ENCODE data around the gene CCDC148. TPM values are rescaled to one million over a fixed set of nuclear protein-coding genes. Genes with fewer than 3 reads are reported as not detected.

The CCDC148 gene
- total and polyA plus RNA-seq, 2 donors (not counting 3 experiments of a cell fraction or from before 2014, with no cell fraction given): 0.04 to 0.69 TPM

DNA sequence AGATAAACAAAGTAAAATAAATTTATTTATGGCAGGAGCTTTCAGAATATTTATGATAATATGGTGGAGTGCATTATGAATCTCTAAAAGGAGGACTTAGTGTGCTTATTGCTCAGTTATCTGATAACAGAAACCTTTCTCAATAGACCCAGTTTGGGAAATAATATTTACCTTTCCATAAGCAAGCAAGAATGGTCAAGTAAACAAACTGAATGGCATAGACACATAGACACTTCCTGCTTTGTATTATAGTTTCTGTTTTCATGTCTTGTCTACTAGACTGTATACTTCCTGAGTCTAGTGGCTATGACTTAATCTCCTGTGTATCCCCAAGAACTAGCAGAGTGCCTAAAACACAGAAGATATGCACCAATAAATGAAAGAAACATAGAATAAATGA is 267.0 kb downstream of the CCDC148 start:
- H3K4me2 ChIP-seq (ENCODE audit: insufficient read depth, low read length): peak overlapping the region; percentile 16
- no peaks in the 10 kb centered on the region for H3K79me2 ChIP-seq (ENCODE audit: control insufficient read depth, insufficient read depth, low read length)
- FAIRE-seq: no peak
- no peak overlapping the region for H2AFZ ChIP-seq (ENCODE audit: low read depth, low read length)
- peak; percentile 11 for TF ChIP-seq FOS (IDR thresholded peaks at IDR 0.05; ENCODE audit: borderline replicate concordance, insufficient read depth, low read length)
- no peak for TF ChIP-seq POLR2AphosphoS5 (IDR thresholded peaks at IDR 0.05; ENCODE audit: insufficient read depth, low read depth, low read length)
- intact Hi-C loops (cut with micrococcal nuclease) (no loop called here), dilution Hi-C loops (cut with MboI; ENCODE audit: extremely low pct_ligation_motif_present, low sequenced_read_pairs) (no loop called here)
- peaks cover 22% of the 10 kb centered on the region for H3K4me1 ChIP-seq (ENCODE audit: control insufficient read depth, extremely low read depth, insufficient read depth, low read length)
- ChIA-PET CTCF (no interaction called here), POLR2A (no interaction called here)
- no peak overlapping the region for H3K4me3 ChIP-seq (replicated peaks in 1 of 3; ENCODE audit: insufficient read depth in 1 of 3, low read depth in 1 of 3, low read length in 3 of 3)
- H3K9ac ChIP-seq (replicated peaks; ENCODE audit: extremely low read depth, insufficient read depth, low read length): no peak overlapping the region
- H3K9me1 ChIP-seq (replicated peaks; ENCODE audit: control insufficient read depth, extremely low read depth, insufficient read depth, low read length): no peaks in the 10 kb centered on the region
- H3K9me3 ChIP-seq (replicated peaks; ENCODE audit: control insufficient read depth, insufficient read depth, low read length): no peaks in the 10 kb centered on the region
- H3K27ac ChIP-seq (ENCODE audit: insufficient read depth, low read depth, low read length): no peak overlapping the region
- no peaks in the 10 kb centered on the region for H3K36me3 ChIP-seq (ENCODE audit: control insufficient read depth in 2 of 2, extremely low read depth in 1 of 2, insufficient read depth in 2 of 2, low read length in 2 of 2)
- no peaks in the 10 kb centered on the region for H4K20me1 ChIP-seq (replicated peaks; ENCODE audit: control insufficient read depth, extremely low read depth, insufficient read depth, low read length)
- H3K27me3 ChIP-seq (ENCODE audit: control insufficient read depth in 2 of 2, insufficient read depth in 2 of 2, low read length in 2 of 2): peaks cover 6 to 7% of the 10 kb centered on the region in 2 experiments
- no peak for DNase-seq (ENCODE audit: low read depth, low spot score)
- BruUV-seq (replicated peaks): no TSS peak

DNA sequence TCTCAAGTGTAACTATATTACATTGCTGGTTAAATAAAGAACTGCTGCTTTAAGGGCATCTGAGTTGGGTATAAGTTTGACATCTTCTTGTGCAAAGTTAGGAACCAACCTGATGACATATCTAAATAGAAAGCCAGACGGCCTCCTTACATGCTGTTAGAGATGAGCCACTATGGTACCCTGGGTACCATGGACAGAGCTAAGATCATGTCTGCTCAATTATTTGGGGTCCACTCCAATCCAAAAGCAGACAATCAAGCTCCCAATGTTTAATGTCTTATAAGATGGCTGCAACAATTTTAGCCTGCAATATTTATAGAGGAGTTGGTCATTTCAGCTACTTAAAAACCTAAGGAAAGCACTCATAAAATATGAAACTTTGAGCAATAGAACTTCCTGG is 268.6 kb downstream of the CCDC148 start:
- dilution Hi-C loops (cut with MboI; ENCODE audit: extremely low pct_ligation_motif_present, low sequenced_read_pairs): no loop called here
- Histone ChIP-seq H3K4me1 (ENCODE audit: control insufficient read depth, extremely low read depth, insufficient read depth, low read length) (peaks cover 22% of the 10 kb centered on the region), H3K4me2 (ENCODE audit: insufficient read depth, low read length) (no peak overlapping the region), H3K4me3 (replicated peaks in 1 of 3; ENCODE audit: insufficient read depth in 1 of 3, low read depth in 1 of 3, low read length in 3 of 3) (no peak overlapping the region), H3K36me3 (ENCODE audit: control insufficient read depth in 2 of 2, extremely low read depth in 1 of 2, insufficient read depth in 2 of 2, low read length in 2 of 2) (no peaks in the 10 kb centered on the region), H3K27ac (ENCODE audit: insufficient read depth, low read depth, low read length) (no peak overlapping the region), H2AFZ (ENCODE audit: low read depth, low read length) (no peak overlapping the region), H3K27me3 (ENCODE audit: control insufficient read depth in 2 of 2, insufficient read depth in 2 of 2, low read length in 2 of 2) (peaks cover 9 to 15% of the 10 kb centered on the region in 2 experiments), H3K79me2 (ENCODE audit: control insufficient read depth, insufficient read depth, low read length) (no peaks in the 10 kb centered on the region), H4K20me1 (replicated peaks; ENCODE audit: control insufficient read depth, extremely low read depth, insufficient read depth, low read length) (no peaks in the 10 kb centered on the region), H3K9ac (replicated peaks; ENCODE audit: extremely low read depth, insufficient read depth, low read length) (no peak overlapping the region), H3K9me1 (replicated peaks; ENCODE audit: control insufficient read depth, extremely low read depth, insufficient read depth, low read length) (no peaks in the 10 kb centered on the region), H3K9me3 (replicated peaks; ENCODE audit: control insufficient read depth, insufficient read depth, low read length) (no peaks in the 10 kb centered on the region)
- ChIA-PET POLR2A (no interaction called here), CTCF (interaction anchor here (0.8 to 1.4 kb wide), 3 partner anchors 8 to 566 kb away, joined by 3 to 5 read pairs (median 4); no protein-coding TSS in a partner anchor)
- FAIRE-seq (no peak), DNase-seq (ENCODE audit: low read depth, low spot score) (no peak)
- TF ChIP-seq, protein P1, sequence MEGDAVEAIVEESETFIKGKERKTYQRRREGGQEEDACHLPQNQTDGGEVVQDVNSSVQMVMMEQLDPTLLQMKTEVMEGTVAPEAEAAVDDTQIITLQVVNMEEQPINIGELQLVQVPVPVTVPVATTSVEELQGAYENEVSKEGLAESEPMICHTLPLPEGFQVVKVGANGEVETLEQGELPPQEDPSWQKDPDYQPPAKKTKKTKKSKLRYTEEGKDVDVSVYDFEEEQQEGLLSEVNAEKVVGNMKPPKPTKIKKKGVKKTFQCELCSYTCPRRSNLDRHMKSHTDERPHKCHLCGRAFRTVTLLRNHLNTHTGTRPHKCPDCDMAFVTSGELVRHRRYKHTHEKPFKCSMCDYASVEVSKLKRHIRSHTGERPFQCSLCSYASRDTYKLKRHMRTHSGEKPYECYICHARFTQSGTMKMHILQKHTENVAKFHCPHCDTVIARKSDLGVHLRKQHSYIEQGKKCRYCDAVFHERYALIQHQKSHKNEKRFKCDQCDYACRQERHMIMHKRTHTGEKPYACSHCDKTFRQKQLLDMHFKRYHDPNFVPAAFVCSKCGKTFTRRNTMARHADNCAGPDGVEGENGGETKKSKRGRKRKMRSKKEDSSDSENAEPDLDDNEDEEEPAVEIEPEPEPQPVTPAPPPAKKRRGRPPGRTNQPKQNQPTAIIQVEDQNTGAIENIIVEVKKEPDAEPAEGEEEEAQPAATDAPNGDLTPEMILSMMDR (IDR thresholded peaks at IDR 0.05; ENCODE audit: extremely low read depth in 1 of 2, insufficient read depth in 1 of 2, low read depth in 1 of 2, low read length in 2 of 2): no peak
- TF ChIP-seq FOS (IDR thresholded peaks at IDR 0.05; ENCODE audit: borderline replicate concordance, insufficient read depth, low read length) (no peak), POLR2AphosphoS5 (IDR thresholded peaks at IDR 0.05; ENCODE audit: insufficient read depth, low read depth, low read length) (no peak)
- intact Hi-C loops (cut with micrococcal nuclease): no loop called here
- no TSS peak for BruUV-seq (replicated peaks)

Measured in endothelial cell of umbilical vein (primary cell).